Activated T-helper 1 cell treated with Interleukin-2 at 50 U/mL for 16 hours (primary cell): Measurements from ENCODE around the gene CTSD.
A peak's percentile ranks its signal among the peaks of the same experiment; 100 is the strongest.
"Not testable (repeated sequence)": the region's sequence is repeated elsewhere in the genome, so short reads cannot be mapped to it uniquely, and the experiment has no call there.

ENCODE experiments used
- DNase-seq: peaks from one replicate; pipeline ENCODE4 v3.0.0-alpha.2; 2020; ENCODE audit warnings: low read depth

CTSD gene

DNA sequence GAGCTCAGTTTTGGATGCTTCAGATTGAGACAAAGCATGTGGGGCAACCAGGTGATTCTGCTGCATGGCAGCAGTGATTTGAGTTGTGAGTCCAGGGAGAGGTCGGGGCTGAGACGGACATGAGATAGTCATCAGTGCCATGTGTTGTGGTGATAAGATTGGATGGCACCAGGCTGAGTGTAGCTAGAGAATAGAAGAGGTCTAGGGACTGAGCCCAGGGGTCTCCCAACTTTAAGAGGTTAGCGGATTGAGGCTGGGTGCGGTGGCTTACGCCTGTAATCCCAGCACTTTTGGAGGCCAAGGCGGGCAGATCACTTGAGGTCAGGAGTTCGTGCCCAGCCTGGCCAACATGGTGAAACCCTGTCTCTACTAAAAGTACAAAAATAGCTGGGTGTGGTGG, 6.3 kb upstream of the CTSD start:
- no peak for DNase-seq

GRCh38 chr11:1769304-1769936, 5.7 kb upstream of the CTSD start:
- not testable (repeated sequence) for DNase-seq

DNA sequence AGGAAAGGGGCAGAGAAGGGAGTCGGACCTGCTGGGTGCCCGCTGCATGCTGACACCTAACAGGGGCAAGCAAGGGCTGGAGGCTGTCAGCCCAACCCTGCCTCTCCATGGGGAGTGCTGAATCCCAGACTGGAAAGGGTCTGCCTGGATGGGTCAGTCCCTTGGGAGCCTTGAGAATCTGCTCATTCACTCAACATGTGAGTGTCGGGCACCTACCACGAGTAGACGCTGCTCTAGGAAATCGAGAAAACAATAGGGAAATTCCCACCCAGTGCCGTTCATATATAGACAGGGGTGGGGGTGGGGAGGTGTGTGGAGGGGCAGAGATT, 4.4 kb upstream of the CTSD start:
- no peak for DNase-seq

- no peak for DNase-seq
Measured at GRCh38 chr11:1767399-1768140, 3.8 kb upstream of the CTSD start.

DNA sequence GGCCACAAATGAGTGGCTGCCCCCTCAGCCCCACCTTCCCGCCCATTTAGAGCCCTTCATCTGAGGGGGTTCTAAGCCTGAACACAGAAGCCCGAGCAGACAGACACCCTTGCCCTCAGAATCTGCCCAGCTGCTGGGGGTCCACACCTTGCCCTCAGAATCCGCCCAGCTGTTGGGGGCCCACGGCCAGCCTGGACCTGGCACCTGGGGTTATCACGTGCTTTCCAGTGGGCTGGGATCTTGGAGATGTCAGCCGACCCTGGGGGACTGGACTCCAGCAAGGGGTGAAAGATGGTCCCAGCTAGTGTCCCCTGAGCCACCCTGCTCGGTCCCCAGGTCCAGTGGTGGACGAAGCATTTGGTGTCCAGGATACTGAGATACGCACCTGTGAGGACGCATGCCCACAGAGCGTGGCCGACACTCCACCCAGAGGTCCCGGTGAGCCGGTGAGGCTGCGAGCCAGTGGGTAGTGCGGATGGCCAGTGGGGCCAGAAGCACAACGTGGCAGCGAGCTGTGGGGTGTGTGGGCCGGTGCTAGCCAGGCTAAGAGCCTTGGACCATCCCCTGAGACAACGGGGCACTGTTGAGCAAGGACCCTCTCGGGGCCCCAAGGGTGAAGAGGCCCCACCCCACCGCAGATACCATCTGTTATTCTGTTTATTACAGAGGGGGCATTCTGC, 3.1 kb upstream of the CTSD start:
- DNase-seq = no peak

DNA sequence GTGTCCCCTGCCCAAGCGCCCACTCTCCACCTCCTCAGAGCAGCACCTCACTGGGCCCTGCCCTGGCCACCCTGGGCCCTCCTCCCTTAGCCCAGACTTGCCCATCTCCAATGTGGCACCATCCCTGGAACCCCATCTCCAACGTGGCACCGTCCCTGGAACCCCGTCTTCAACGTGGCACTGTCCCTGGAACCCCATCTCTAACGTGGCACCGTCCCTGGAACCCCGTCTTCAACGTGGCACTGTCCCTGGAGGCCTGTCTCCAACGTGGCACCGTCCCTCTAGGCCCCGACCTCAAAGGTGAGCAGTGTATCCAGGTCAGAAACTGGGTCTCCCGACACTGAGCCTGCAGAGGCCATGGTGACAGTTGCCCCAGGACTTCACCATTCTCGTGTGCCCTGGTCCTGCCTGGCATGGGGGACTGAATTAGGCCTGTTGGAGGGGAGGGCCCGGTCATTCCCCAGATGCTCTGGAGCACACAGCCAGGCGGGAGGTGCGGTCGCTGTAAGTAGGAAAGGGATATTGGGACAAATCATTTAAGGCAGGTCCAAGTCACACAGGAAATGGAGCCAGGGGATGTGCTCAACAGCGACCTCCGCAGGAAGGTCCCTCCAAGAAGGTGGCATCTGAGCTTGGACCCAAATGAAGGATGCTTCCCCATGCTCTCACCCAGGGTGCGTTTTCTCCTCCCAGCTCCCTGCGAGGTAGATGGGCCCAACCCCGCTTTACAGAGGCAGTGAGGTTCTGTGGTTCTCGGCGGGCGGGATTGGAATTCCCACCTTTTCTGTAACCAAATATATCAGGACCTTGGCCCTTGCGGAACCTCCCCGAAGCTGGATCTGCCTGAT, 2.4 kb upstream of the CTSD start:
- DNase-seq = no peak

- no peak for DNase-seq
Measured at GRCh38 chr11:1763336-1763795, 361 bp downstream of the CTSD start.

GRCh38 chr11:1762537-1763302, 1.0 kb downstream of the CTSD start:
- no peak for DNase-seq

- no peak for DNase-seq
Measured at GRCh38 chr11:1761857-1762536, 1.7 kb downstream of the CTSD start.

DNA sequence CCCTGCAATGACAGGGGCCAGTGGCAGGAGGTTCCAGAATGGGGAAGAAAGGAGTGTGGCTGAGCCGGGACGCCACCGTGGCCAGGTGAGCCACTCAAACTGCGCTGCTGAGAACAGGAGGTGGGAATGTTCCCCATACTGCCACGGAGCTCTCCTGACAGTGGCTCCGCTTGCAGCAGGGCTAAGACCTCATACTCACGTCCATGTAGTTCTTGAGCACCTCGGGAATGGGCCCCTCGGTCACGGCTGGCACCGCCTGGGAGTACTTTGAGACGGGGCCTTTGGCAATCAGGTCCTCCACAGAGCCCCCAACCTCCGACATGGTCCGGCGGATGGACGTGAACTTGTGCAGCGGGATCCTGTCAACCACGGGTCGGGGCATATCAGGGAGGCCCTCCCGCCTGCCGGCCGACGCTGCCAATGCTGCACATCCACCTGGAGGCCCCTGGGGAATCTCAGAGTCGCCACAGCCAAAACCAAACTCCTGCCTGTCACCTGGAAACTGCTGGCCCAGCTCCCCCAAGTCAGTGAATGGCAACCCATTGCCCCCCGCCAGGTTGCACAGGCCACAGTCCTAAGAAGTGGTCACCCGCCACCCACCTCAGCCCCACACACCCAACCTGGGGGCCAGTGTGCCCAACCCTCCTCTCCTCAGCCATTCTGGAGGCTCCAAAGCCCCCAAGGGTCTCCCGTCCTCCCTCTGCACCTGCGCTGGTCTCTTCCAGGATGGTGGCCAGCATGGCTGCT, 2.4 kb downstream of the CTSD start:
- DNase-seq = no peak

DNA sequence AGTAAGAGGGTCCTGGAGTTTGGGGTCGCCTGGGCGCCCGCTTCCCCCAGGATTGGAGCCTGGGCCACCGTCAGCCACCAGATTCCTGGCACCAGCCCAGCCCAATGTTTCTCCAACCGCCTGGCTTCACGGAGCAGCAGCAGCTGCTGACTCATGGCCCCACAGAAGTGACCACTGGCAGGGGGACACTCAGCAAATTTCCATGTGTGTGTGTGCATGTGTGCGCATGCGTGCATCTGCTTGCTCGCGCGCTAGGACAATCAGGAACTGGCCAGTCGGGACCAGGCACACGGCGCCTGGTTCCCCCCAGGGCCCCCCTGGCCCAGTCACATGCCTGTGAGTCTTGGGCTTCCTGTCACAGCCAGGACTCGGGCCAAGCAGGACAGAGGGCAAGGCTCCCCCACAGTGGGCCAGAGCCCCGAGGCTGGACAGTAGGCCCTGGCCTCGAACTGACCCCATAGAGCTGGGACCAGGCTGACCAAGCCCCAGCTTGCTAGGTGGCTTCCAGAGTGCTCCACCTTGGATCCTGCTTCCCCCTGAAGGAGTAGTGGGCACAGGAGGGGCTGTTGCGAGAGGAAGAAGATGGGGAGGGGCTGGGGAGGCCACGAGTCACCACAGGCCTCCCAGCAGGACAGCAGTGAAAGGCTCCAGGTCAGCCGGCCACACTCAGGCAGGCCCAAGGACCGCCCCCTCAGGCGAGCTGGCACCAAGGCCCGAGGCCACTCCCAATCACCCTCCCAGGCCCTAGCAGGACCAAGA, 3.2 kb downstream of the CTSD start:
- DNase-seq = no peak

DNA sequence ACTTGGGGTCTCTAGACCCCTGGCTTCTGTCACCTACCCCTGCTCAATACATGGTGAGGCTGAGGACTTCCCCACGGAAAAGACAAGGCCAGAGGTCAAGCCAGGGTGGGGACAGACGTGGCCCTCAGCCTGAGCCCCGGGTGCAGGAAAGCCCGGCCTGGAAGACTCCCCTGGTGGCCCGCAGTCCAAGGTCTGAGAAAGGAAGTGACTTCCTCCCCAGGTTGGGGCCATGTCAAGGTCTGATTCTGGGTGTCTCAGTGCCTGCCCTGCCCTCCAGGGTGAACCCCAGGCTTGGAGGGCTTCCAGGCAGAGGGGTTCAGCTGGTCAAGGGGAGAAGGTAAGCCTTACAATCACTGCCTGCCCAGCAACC, 3.9 kb downstream of the CTSD start:
- no peak for DNase-seq

DNA sequence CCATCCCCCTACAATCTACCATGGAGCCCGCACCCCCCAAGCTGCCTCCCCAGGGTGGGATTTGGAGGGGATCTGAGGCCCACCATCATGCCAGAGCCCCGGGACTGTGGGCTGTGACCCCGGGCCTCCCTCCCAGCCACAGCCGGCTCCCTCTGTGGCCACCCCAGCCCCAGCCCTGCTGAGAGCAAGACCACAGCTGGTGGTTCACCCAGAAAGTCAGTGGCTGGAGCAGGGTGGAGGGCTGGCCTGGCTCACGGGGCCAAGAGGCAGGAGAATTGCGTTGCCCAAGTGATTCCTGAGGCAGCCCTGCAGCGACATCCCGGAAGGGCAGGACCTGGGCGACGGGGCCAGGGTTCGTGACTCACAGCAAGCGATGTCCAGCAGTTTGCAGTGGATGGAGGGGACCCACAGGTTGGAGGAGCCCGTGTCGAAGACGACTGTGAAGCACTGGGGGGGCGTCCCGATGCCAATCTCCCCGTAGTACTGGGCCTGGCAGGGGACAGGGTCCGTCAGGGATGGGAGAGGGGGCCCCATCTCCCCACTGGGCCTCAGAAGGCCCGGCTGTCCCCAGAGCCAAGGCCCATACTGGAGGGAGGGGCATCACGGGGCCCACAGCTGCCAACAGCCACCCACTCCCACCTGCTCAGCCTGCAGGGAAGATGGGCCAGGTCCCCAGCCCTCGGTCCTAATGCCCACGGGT, 4.4 kb downstream of the CTSD start:
- DNase-seq = no peak

DNA sequence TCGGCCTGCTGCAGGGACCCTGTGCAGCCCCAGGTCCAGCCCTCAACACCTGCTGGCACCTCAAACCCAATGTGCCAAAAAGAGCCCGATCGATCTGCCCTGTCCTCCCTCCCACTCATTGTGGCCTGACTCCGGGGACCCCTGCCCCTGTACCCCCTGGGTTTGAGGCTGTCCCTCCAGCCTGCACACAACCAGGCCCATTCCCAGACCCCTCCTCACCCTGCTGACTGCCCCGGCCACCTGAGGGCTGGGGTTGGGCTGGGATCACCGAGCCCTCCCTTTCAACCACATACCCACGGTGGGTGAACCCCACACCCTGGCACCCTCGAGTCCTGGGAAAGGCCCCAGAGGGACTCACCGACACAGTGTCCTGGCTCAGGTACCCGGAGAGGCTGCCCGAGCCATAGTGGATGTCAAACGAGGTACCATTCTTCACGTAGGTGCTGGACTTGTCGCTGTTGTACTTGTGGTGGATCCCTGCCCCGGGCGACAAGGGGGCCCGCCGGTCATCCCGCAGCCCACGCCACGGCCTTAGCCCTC, 5.0 kb downstream of the CTSD start:
- DNase-seq = no peak

DNA sequence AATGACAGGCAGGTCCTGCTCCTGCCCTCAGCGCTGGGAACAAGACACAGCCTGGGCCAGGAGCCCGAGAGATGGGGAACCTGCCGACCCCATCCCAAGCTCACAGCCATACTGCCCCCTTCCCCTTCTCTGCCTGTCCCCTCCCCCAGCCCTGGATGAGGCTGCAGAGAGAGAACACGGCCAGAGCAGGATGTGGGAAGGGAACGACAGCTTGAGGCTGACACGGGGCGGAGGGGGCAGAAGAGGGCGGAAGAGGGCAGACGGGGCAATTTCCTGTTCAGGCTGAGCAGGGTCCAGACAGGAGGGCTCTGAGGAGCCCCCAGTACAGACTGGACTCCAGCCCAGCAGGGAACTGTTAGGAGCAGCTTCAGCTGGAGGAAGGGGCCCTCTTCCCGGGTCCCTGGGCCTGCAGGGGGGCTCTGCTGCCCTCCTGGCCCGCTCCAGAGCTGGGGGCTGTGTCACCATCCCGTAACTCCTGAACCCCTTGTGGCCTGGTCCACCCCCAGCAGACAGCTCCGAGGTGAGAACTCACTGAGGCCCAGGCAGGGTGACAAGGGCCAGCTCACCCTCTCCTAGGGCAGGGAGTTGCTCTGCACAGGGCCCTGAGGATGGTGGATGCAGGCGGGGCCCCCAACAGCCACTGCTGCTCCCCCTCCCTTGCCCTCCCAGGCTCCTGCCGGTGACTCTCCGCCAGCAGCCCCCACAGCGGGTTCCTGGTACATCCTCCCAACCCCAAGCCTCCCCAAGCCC, 5.7 kb downstream of the CTSD start:
- peak; percentile 45 for DNase-seq

DNA sequence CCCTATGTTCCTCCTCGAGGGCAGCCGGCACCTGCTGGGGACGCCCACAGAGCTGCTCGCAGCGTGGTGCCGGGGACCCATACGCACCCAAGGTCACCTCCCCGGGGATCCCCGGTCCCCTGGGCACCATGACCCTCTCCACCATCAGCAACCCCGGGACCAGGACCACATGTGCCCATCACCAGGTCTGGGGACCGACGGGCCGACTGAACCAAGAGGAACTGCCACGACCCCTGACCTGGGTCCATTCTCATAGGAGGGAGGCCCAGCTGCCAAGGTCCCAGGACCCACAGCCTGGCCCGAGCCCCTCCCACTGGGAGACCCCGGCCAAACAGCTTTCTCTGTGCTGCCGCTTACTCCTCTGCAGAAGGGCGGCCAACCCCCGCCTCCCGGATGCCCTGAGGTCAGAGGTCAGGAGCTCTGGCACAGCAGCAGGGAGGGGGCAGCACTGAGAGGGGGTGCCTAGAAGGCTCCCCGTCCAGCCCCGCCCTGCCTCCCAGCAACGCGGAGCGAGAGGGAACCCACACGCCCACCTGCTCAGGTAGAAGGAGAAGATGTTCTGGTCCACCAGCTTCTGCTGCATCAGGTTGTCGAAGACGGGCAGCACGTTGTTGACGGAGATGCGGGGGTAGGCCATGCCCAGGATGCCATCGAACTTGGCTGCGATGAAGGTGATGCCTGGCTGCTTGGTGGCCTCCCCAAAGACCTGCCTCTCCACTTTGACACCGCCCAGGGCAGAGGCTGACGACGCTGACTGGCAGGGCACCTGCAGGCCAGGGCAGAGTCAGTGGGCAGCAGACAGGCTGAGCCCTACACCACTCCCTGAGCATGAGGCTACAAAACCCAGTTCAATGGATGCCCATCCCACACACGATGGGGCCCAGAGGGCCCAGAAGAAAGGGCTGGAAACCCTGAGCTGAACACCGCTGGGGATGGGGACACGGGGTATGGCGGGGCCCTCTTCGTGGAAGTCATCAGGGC, 6.6 kb downstream of the CTSD start:
- no peak for DNase-seq
